HK-2 (cell line): ENCODE measurements around the gene FBXO38.

Experiments
- DNase-seq: peaks from one replicate; pipeline ENCODE4 v3.0.0-alpha.2; 2018; ENCODE audit not compliant: unreplicated experiment

Gene FBXO38, protein sequence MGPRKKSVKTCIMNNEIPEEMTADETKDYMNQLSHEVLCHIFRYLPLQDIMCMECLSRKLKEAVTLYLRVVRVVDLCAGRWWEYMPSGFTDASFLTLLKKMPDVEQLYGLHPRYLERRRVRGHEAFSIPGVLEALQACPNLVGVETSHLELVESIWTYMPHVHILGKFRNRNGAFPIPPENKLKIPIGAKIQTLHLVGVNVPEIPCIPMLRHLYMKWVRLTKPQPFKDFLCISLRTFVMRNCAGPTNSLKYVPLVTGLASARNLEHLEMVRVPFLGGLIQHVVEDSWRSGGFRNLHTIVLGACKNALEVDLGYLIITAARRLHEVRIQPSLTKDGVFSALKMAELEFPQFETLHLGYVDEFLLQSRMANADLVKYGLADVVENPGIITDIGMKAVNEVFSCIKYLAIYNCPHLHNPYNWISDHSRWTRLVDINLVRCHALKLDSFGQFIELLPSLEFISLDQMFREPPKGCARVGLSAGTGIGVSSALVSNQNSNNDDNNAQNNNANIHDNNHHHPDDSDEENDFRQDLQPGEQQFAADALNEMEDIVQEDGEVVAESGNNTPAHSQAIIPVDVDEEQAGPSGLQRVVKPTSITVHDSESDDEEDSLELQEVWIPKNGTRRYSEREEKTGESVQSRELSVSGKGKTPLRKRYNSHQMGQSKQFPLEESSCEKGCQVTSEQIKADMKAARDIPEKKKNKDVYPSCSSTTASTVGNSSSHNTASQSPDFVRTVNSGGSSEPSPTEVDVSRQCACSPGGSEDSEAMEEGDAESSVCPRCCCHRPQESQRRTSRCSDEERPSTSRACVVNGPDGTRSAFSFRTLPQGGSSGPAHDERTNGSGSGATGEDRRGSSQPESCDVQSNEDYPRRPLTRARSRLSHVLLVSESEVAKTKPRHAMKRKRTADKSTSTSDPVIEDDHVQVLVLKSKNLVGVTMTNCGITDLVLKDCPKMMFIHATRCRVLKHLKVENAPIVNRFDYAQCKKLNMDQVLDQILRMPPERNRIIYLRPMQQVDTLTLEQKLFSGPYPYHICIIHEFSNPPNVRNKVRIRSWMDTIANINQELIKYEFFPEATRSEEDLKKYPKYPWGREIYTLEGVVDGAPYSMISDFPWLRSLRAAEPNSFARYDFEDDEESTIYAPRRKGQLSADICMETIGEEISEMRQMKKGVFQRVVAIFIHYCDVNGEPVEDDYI

DNA sequence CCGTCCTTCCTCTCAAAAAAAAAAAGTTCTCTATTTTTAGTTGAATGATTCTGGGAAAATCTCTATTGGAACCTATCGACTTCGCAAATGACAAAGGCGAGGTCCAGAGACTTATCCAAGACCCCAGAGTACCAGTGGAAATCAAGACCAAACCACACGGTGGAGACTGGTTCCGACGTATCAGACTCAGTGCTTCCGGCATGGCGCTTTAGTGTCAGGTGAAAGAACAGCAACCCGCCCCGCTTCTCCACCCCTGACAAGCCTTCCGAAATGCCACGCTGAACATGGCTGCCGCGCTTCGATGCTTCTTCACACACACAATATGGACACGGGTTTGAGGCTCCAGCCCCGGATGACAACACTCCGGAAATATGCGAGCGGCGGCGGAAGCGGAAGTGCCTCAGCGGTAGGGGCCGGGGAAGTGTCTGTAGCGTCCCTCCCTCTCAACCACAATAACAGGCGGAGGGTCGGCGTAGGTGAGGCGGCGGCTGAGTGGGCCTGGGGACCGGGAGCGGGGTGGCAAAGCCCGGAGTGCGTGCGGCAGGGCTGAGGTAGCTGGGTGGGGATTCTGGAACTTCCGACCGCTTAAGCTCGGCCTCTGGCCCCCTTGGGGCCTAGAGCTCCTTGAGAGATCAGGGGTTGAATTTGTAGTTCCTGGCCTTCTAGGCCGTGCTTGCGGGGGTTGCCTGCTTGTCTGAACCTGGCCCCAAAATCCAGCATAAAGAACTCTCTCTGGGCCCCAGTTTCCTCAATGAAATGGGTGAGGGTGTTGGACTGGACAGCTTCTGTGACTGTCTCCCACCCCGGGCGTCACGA is at the start of gene FBXO38:
Gene FBXO38 (plus strand): TSS at position 395 of the 816 bp plus-strand sequence. CDS start 10,819 bp downstream, outside the sequence.
- peak; percentile 92 for DNase-seq

GRCh38 chr5:148335259-148335658 is 48.5 kb upstream of the FBXO38 start, which contains the start of gene SPINK9:
TSS of gene SPINK9 (plus strand) at chr5:148335559. CDS start at chr5:148335614, 55 bp downstream.
- DNase-seq, result no peak

- no peak for DNase-seq
These were observed 46.9 kb upstream of the FBXO38 start for GRCh38 chr5:148336704-148337435.

DNA sequence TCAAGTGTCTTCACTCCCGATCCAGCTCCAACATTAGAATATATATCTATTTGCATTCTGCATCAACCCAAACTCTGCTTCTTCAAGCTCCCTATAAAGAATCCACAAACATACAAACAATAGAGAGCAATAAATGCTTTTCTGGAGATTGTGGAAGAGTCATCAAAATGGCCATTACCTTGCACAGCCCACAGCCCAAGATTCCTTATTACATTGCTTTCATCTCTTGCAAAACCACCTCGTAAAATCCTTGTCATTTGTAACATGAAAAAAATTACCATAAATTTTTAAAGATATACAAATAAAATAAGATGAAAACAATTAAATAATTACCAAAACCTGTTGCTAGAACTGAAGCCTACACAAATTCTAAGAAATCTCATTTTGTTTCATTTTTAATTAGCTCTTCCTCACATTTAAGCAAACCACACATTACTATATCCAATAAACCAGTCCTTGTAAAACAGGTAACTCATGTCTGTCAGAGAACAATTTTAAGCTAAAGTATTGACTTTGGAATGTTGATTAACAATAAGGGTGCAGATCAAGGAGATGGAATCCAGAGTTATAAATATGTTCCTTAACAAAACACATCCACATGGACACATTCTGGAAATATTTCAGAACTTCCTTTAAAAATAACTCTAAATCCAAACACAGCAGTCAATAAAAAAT is 41.2 kb upstream of the FBXO38 start:
- DNase-seq, result no peak

- no peak for DNase-seq
These were observed 40.7 kb upstream of the FBXO38 start for GRCh38 chr5:148343046-148343407.

DNA sequence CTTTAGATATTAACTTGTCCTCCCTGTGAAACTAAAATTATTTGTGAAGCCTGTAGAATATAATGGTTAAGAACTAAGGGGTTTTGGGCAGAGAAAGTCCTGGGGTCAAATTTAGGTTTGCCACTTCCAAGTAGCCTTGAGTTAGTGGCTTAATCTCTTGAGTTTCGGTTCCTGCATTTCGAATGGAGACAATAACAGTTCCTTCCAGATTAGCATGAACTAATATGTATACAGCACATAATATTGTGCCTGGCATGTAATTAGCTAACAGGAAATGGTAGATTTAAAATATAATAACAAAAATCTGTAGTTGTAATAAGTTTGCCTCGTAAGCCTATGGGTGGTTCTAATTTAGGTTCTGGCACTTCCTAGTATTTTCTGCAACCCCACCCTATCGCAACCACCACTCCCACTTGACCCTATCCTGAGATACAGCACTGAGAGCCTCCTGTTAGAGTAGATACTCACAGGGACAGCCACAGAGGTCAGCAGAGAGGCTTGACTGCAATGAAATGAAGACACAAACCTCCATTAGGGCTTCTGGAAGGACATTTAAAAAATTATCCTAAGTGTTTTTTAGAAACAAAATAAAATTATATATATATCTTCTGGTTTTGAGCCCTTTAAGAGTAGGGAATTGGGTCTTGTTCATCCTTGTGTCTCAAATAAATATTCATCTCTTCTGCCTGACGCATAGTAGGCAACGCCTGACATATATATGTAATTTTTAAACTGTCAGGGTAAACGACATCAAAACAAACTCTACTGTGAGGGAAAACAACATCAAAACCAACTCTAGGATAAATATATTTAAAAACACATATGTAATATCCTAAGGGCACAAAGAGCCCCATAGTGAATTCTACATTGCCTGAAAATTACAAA is 39.9 kb upstream of the FBXO38 start:
- no peak for DNase-seq

GRCh38 chr5:148347706-148348105 is 36.1 kb upstream of the FBXO38 start:
- DNase-seq, result no peak

DNA sequence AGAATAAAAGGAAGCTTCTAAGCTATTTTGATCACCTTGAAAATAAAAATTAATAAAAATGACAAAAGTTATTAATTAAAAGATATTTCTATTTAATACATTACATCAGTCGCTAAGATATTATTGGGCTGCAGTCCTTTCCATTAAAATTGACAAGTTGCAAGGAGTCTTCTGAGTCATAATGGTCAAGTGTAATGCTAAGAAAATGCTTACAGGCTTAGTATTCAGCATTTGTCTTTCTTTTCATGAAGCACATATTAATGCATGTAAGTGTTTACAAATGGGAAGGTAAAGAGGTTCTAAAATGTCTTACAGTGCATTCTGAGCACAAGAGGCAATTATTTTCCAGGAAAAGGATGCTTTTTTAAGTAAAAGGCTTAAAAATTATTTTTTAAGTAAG is 31.1 kb upstream of the FBXO38 start:
- DNase-seq, result no peak

GRCh38 chr5:148353634-148354033 is 30.1 kb upstream of the FBXO38 start:
- no peak for DNase-seq

DNA sequence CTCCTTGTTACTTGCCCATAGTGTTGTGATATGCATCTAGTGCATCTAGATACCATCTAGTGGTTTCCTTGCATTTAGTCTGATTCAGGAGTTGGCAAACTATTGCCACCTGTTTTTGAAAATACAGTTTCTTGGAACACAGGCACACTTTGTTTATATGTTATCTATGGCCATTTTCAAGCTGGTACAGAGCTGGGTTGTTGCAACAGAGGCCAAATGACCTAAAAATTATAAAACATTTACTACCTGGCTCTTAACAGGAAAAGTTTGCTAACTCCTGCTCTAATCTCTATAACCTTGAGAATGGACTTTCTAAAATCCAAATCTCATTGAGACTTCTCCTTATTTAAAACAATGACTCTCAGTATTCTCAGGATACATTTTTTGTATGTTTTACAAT is 19.4 kb upstream of the FBXO38 start:
- DNase-seq, result no peak

GRCh38 chr5:148368299-148368698 is 15.5 kb upstream of the FBXO38 start:
- DNase-seq, result no peak

- no peak for DNase-seq
These were observed 11.5 kb upstream of the FBXO38 start for GRCh38 chr5:148372166-148372725.

DNA sequence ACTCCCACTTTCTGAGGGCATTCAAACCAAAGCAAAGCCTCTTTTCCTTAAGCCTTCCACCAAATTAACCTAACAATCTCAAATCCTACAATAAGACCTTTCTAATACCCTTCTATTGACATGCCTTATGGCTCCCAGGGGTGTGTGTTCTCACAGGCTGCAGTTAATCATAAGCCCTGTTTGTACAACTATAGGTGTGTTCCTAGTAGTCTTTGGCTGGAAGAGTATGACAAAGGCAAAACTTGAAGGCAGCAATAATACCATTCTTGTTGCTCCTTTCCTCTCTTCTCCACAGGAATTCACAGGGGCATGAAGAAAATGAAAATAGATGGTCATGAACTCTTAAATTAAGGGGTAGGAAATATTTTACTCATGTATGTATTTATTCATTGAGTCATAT is 10.9 kb upstream of the FBXO38 start:
- DNase-seq, result no peak

DNA sequence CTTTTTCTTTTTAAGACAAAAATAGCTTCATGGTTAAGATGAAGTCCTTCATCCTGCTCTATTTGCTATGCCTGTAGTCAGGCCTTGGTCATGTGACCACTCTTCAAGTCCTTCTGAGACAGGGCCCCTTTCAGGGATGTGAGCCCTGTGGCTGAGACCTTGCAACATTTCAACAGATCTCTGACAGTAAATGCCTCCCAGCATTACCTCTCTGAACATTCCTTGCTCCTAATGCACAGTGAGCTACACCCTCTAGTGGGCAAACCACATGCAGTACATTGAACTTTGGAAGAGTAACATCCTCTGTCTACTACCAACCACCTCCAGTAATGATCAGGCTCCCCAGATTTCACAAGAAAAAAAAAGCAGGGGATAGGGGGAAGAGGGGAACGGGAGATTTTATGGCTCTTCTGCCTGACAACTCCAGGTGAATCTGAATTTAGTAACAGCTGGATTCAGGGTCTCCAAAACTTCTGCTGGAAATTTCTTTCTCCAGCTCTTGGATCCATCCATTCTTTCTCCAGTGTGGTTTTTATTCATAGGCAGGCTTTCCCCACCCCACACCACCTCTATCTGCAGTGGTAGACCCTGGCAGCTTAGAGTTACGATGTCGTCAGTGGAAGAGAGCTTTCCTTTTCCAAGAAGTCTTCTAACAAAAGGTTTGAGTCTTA is 8.9 kb upstream of the FBXO38 start:
- DNase-seq, result peak; percentile 19

GRCh38 chr5:148376198-148376597 is 7.6 kb upstream of the FBXO38 start:
- no peak for DNase-seq

DNA sequence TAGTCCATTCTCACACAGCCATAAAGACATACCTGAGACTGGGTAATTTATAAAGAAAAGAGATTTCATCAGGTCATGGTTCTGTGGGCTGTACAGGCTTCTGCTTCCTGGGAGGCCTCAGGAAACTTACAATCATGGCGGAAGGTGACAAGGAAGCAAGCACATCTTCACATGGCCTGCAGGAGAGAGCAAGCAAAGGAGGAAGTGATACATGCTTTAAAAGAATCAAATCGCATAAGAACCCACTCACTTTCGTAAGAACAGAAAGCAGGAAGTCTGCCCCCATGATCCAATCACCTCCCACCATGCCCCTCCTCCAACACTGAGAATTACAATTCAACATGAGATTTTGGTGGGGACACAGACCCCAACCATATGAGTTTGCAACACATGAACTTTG is 5.1 kb upstream of the FBXO38 start:
- no peak for DNase-seq

GRCh38 chr5:148379340-148379739 is 4.4 kb upstream of the FBXO38 start:
- no peak for DNase-seq

- no peak for DNase-seq
These were observed 1.9 kb upstream of the FBXO38 start for GRCh38 chr5:148381906-148382305.
